ENCODE results near the gene JUP.
"Not testable (repeated sequence)": the region's sequence is repeated elsewhere in the genome, so short reads cannot be mapped to it uniquely, and the experiment has no call there.

JUP gene

GRCh38 chr17:41786227-41787020 lies at the start of gene JUP:
Gene JUP, minus strand, starts transcription at chr17:41786711. Its CDS starts 14,857 bp downstream, at chr17:41771854.
- no peaks in the 10 kb centered on the region for H3K36me3 Mint-ChIP-seq
- H3K4me1 Mint-ChIP-seq, result peaks cover 23% of the 10 kb centered on the region
- H3K27me3 Mint-ChIP-seq, result peaks cover 17% of the 10 kb centered on the region
- no peaks in the 10 kb centered on the region for H3K9me3 Mint-ChIP-seq
- H3K27ac Mint-ChIP-seq, result no peak within 1 kb of the TSS
- peak within 1 kb of the TSS; percentile 79 for H3K4me3 Mint-ChIP-seq

- peak within 1 kb of the TSS; percentile 68 for H3K27ac Mint-ChIP-seq
- peaks cover 11% of the 10 kb centered on the region for H3K4me1 Mint-ChIP-seq
- peak within 1 kb of the TSS; percentile 88 for H3K4me3 Mint-ChIP-seq
- no peaks in the 10 kb centered on the region for H3K27me3 Mint-ChIP-seq
- H3K9me3 Mint-ChIP-seq, result no peaks in the 10 kb centered on the region
- H3K36me3 Mint-ChIP-seq, result peaks cover 3% of the 10 kb centered on the region
Measured at GRCh38 chr17:41835800-41836549, 49.5 kb upstream of the JUP start, which contains the start of gene NT5C3B. Gene NT5C3B, minus strand, starts transcription at chr17:41836232. Its CDS starts 39 bp downstream, at chr17:41836193.

- H3K9me3 Mint-ChIP-seq, result no peaks in the 10 kb centered on the region
- no peaks in the 10 kb centered on the region for H3K27me3 Mint-ChIP-seq
- peaks cover 11% of the 10 kb centered on the region for H3K4me1 Mint-ChIP-seq
- H3K4me3 Mint-ChIP-seq, result peak overlapping the region; percentile 88
- H3K27ac Mint-ChIP-seq, result peak overlapping the region; percentile 68
- peaks cover 4% of the 10 kb centered on the region for H3K36me3 Mint-ChIP-seq
Measured at GRCh38 chr17:41835214-41835799, 48.8 kb upstream of the JUP start.

- H3K4me1 Mint-ChIP-seq, H3K36me3 Mint-ChIP-seq, H3K27ac Mint-ChIP-seq, H3K27me3 Mint-ChIP-seq, H3K9me3 Mint-ChIP-seq, H3K4me3 Mint-ChIP-seq: not testable (repeated sequence)
Measured at GRCh38 chr17:41829961-41830360, 43.5 kb upstream of the JUP start.

GRCh38 chr17:41825175-41825845 lies 38.8 kb upstream of the JUP start:
- H3K4me1 Mint-ChIP-seq, result no peaks in the 10 kb centered on the region
- peaks cover 2% of the 10 kb centered on the region for H3K36me3 Mint-ChIP-seq
- H3K27me3 Mint-ChIP-seq, result no peaks in the 10 kb centered on the region
- H3K9me3 Mint-ChIP-seq, result no peaks in the 10 kb centered on the region
- H3K27ac Mint-ChIP-seq, result no peak overlapping the region
- H3K4me3 Mint-ChIP-seq, result no peak overlapping the region

- H3K36me3 Mint-ChIP-seq, result no peaks in the 10 kb centered on the region
- H3K27me3 Mint-ChIP-seq, result no peaks in the 10 kb centered on the region
- H3K9me3 Mint-ChIP-seq, result no peaks in the 10 kb centered on the region
- H3K27ac Mint-ChIP-seq, result no peak overlapping the region
- H3K4me1 Mint-ChIP-seq, result no peaks in the 10 kb centered on the region
- H3K4me3 Mint-ChIP-seq, result no peak overlapping the region
Measured at GRCh38 chr17:41824086-41824485, 37.6 kb upstream of the JUP start.

- Mint-ChIP-seq H3K4me3 (no peak overlapping the region), H3K27me3 (no peaks in the 10 kb centered on the region), H3K9me3 (no peaks in the 10 kb centered on the region), H3K36me3 (no peaks in the 10 kb centered on the region), H3K4me1 (no peaks in the 10 kb centered on the region), H3K27ac (no peak overlapping the region)
Measured at GRCh38 chr17:41823580-41823979, 37.1 kb upstream of the JUP start.

- no peak overlapping the region for H3K27ac Mint-ChIP-seq
- no peaks in the 10 kb centered on the region for H3K4me1 Mint-ChIP-seq
- H3K4me3 Mint-ChIP-seq, result no peak overlapping the region
- no peaks in the 10 kb centered on the region for H3K36me3 Mint-ChIP-seq
- H3K27me3 Mint-ChIP-seq, result peaks cover 1% of the 10 kb centered on the region
- no peaks in the 10 kb centered on the region for H3K9me3 Mint-ChIP-seq
Measured at GRCh38 chr17:41823141-41823524, 36.6 kb upstream of the JUP start.

- Mint-ChIP-seq H3K27ac (no peak overlapping the region), H3K9me3 (no peaks in the 10 kb centered on the region)
Measured at GRCh38 chr17:41822216-41823140, 36.0 kb upstream of the JUP start.

GRCh38 chr17:41821776-41822175 lies 35.3 kb upstream of the JUP start:
- H3K36me3 Mint-ChIP-seq, result no peaks in the 10 kb centered on the region
- no peak overlapping the region for H3K27ac Mint-ChIP-seq
- H3K27me3 Mint-ChIP-seq, result peaks cover 1% of the 10 kb centered on the region
- no peaks in the 10 kb centered on the region for H3K4me1 Mint-ChIP-seq
- H3K9me3 Mint-ChIP-seq, result no peaks in the 10 kb centered on the region
- H3K4me3 Mint-ChIP-seq, result no peak overlapping the region

More at GRCh38 chr17:41822216-41823140, 36.0 kb upstream of the JUP start:
- H3K4me3 Mint-ChIP-seq, result no peak overlapping the region
- H3K36me3 Mint-ChIP-seq, result no peaks in the 10 kb centered on the region
- peaks cover 1% of the 10 kb centered on the region for H3K27me3 Mint-ChIP-seq
- H3K4me1 Mint-ChIP-seq, result no peaks in the 10 kb centered on the region

- peaks cover 1% of the 10 kb centered on the region for H3K27me3 Mint-ChIP-seq
- no peaks in the 10 kb centered on the region for H3K36me3 Mint-ChIP-seq
- H3K4me1 Mint-ChIP-seq, result peaks cover 4% of the 10 kb centered on the region
- no peak overlapping the region for H3K27ac Mint-ChIP-seq
- H3K4me3 Mint-ChIP-seq, result no peak overlapping the region
- H3K9me3 Mint-ChIP-seq, result no peaks in the 10 kb centered on the region
Measured at GRCh38 chr17:41818024-41818423, 31.5 kb upstream of the JUP start.

- Mint-ChIP-seq H3K4me3 (no peak overlapping the region), H3K36me3 (no peaks in the 10 kb centered on the region), H3K4me1 (peaks cover 11% of the 10 kb centered on the region), H3K27me3 (peaks cover 1% of the 10 kb centered on the region), H3K9me3 (no peaks in the 10 kb centered on the region), H3K27ac (no peak overlapping the region)
Measured at GRCh38 chr17:41816637-41817320, 30.3 kb upstream of the JUP start.

GRCh38 chr17:41814195-41814594 lies 27.7 kb upstream of the JUP start:
- Mint-ChIP-seq H3K36me3 (no peaks in the 10 kb centered on the region), H3K4me3 (no peak overlapping the region)

GRCh38 chr17:41813699-41814124 lies 27.2 kb upstream of the JUP start:
- Mint-ChIP-seq H3K27me3 (peaks cover 1% of the 10 kb centered on the region), H3K9me3 (no peaks in the 10 kb centered on the region), H3K4me1 (peaks cover 26% of the 10 kb centered on the region), H3K27ac (peak overlapping the region; percentile 65), H3K36me3 (no peaks in the 10 kb centered on the region), H3K4me3 (peak overlapping the region; percentile 51)

More at GRCh38 chr17:41814195-41814594, 27.7 kb upstream of the JUP start:
- Mint-ChIP-seq H3K27ac (no peak overlapping the region), H3K9me3 (no peaks in the 10 kb centered on the region), H3K4me1 (peaks cover 26% of the 10 kb centered on the region), H3K27me3 (peaks cover 1% of the 10 kb centered on the region)
